Epithelial cell of esophagus (primary cell): ENCODE data around the gene EEF1AKMT3.

ENCODE experiments used
- DNase-seq: peaks from one replicate; pipeline ENCODE4 v3.0.0; 2010; ENCODE audit warnings: low read depth
- H3K4me3 ChIP-seq: 2 replicates; pipeline ENCODE4 v1.5.1; 2011; ENCODE audit warnings: mild to moderate bottlenecking, low read length, control low read depth
- TF ChIP-seq, protein P1 (sequence below): IDR thresholded peaks from 2 replicates; pipeline ENCODE4 v1.5.1; 2011; ENCODE audit warnings: low read depth, mild to moderate bottlenecking, low read length, control low read depth, inconsistent platforms; ENCODE audit not compliant: insufficient read depth; ENCODE audit errors: missing control alignments

The EEF1AKMT3 gene

DNA sequence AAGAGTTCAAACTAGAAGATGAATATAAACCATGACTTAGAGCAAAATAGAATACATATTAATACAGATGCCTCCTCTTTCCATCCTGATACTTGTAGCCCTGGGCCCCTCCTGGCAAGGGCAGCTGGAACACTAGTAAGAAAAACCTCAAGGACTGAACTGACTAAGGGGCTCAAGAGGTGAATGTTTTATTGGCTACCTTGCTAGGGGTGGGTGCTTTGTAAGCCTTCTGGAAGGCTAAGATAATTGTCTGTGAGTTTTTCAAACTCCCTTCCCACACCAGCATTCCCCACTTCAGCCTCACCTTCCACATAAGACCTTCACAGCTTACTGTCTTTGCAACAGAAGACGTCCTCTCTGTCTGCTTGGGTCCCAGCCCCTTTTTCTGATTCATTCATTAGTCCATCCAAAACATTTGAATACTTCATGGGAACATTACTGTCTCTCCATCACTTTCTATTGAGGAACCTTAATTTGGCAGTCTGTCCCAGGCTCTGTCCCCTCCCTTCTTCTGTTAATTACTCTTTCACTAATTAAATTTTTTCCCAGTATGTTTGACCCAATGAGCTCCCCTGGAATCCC, 18.6 kb upstream of the EEF1AKMT3 start:
- TF ChIP-seq, protein P1, sequence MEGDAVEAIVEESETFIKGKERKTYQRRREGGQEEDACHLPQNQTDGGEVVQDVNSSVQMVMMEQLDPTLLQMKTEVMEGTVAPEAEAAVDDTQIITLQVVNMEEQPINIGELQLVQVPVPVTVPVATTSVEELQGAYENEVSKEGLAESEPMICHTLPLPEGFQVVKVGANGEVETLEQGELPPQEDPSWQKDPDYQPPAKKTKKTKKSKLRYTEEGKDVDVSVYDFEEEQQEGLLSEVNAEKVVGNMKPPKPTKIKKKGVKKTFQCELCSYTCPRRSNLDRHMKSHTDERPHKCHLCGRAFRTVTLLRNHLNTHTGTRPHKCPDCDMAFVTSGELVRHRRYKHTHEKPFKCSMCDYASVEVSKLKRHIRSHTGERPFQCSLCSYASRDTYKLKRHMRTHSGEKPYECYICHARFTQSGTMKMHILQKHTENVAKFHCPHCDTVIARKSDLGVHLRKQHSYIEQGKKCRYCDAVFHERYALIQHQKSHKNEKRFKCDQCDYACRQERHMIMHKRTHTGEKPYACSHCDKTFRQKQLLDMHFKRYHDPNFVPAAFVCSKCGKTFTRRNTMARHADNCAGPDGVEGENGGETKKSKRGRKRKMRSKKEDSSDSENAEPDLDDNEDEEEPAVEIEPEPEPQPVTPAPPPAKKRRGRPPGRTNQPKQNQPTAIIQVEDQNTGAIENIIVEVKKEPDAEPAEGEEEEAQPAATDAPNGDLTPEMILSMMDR, result no peak
- H3K4me3 ChIP-seq, result no peak overlapping the region
- no peak for DNase-seq

DNA sequence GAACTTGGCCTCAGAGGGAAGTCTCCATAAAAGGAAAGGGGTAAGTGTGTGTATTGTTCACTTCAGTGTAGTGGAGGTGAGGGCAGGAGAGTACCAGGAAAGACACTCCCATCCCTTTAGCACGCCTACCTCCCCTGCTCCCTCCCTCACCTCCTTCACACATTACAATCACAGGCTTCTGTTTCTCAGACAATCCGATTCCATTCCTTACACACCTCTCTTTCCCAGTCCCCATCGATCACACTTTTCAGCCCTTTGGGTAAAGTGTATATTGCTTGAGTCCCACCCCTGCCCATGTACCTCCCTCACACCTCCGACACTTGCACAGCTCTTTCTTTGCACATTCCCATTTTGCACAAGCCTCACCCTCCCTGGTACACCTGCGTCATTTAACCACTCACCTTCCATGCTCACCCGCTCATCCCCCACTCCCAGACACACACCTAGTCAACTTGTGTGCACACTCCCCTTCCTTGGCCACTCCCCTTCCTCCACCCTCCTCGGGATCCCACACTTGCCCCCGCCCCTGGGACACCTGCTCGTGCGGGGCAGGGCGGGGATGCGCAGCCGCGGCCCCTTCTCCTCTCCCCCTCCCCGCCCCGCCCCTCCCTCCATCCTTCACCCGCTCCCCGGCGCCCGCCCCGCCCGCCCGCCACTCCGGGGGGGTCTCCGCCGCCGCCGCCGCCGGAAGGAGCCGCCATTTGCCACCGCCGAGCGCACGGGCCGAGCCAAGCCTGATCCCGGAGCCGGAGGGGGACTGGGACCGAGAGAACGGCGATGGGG, 17.8 kb upstream of the EEF1AKMT3 start, which contains the start of gene MARCHF9:
Gene MARCHF9, plus strand, starts transcription at position 693 of the 783 bp plus-strand sequence. CDS start 426 bp downstream, outside the sequence.
- peak; percentile 89 for DNase-seq
- TF ChIP-seq, protein P1, result no peak
- peak within 1 kb of the TSS; percentile 49 for H3K4me3 ChIP-seq

DNA sequence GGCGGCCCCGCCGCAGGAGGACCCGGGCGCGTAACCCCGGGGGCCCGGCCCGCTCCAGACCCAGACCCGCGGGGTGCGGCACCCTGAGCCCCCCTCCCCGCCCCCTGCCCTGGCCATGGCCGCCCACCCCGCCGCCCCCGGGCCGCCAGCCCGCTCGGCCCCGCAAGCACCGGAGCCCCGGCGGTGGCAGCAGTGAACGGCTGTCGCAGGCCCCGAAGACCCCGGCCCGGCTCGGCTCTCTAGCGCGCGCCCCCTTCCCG, 17.3 kb upstream of the EEF1AKMT3 start:
- TF ChIP-seq, protein P1, result no peak
- no peak for DNase-seq
- peak overlapping the region; percentile 49 for H3K4me3 ChIP-seq

DNA sequence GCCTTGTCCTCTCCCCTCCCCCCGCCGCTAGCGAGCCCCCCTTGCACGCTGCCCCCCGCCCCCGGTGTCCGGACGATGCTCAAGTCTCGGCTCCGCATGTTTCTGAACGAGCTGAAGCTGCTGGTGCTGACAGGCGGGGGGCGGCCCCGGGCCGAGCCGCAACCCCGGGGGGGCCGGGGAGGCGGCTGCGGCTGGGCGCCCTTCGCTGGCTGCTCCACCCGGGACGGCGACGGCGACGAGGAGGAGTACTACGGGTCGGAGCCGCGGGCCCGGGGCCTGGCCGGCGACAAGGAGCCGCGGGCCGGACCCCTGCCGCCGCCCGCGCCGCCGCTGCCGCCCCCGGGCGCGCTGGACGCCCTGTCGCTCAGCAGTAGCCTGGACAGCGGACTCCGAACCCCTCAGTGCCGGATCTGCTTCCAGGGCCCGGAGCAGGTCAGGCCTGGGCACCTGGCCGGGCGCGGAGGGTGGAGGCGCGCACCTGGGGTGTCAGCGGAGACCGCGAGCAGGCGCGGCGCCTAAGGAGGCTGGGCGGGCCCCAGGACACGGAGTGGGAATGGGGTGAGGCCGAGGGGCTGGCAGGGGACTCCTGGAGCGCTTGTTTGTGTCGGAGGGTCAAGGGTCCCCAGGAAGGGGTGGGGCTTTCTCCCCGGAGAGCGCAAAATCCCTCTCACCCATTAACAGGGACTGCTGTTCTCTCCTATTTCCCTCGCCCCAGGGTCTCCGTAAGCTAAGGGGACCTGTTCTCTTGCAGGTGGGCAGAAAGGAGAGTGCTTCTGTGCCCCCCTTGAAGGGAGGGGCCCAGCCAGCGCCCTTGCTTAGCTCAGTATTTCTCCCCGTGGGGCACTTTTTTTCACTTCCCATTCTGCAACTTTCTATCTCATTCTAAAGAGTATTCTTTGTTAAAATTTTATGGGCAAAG, 16.7 kb upstream of the EEF1AKMT3 start:
- TF ChIP-seq, protein P1, result no peak
- peak; percentile 35 for DNase-seq
- peak overlapping the region; percentile 49 for H3K4me3 ChIP-seq

DNA sequence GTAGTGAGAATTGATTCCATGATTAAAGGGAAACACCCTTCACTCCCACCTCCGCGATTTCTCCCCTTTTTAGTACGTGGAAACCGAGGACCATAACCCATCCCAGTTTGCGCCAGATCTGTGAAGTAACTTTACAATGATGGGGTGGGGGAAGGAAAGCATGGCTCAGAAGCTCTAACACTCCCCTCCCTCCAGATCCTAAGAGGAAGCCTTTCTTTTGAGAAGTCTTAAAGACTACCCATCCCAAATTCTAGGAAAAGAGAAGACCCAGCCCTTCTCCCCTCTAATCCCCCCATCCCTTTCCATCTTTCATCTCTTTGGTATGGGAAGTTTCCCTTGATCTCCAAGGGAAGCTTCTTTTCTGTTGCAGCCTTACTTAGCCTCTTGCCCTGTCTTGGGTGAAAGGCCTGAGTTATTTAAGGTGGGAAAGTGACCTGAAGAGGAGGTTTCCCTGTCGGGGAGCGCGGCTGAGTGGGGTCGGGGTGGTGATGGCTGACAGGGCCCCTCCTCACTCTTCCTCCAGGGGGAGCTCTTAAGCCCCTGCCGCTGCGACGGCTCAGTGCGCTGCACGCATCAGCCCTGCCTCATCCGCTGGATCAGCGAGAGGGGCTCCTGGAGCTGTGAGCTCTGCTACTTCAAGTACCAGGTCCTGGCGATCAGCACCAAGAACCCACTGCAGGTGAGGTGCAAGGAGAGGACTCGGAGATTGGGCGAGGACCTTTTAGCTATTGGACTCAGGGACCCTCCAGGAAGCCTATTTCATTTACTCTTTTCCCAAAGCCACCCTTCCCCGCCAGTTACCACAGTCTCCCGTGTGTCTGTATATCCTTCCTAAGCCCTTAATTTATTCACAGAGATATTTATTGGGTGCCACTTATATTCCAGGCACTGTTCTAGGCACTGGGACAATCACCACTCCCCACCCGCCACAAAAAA, 15.7 kb upstream of the EEF1AKMT3 start:
- TF ChIP-seq, protein P1, result peak; percentile 82
- DNase-seq, result peak; percentile 60
- peak overlapping the region; percentile 49 for H3K4me3 ChIP-seq

DNA sequence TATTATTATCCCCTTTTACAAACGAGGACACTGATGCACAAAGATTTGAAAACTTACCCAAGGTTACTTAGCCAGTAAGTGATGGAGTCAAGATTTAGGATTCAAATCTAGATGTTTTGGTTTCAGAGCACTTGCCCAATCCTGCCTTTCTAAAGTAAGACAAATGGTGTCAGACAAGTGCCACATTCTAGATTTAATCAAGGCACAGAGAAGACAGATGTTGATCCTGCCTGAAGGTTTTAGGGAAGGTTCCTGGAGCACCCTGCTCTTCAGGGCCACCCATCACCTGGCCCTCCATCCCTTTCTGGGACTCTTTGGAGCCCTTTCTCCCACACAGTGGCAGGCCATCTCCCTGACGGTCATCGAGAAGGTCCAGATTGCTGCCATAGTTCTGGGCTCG, 14.6 kb upstream of the EEF1AKMT3 start:
- no peak overlapping the region for H3K4me3 ChIP-seq
- DNase-seq, result no peak
- TF ChIP-seq, protein P1, result no peak
